ENCODE data around the gene SOWAHA. TPM values are rescaled to one million over a fixed set of nuclear protein-coding genes. Genes with fewer than 3 reads are reported as not detected.
A peak's percentile ranks its signal among the peaks of the same experiment; 100 is the strongest.

SOWAHA gene
- total RNA-seq, 1 donor from 2014 or later: not detected

DNA sequence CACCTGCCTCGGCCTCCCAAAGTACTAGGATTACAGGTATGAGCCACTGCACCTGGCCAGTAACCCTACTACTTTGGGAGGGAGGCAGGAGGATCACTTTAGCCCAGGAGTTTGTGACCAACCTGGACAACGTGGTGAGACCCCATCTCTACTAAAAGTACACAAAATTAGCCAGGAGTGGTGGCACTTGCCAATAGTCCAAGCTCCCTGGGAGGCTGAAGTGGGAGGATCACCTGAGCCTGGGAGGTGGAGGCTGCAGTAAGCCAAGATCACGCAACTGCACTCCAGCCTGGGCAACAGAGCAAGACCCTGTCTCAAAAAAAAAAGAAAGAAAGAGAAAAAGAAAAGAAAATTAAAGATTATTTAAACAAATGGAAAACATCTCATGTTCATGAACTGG, 42.9 kb downstream of the SOWAHA start:
- Mint-ChIP-seq H3K9me3 (ENCODE audit: unreplicated experiment) (no peaks in the 10 kb centered on the region), H3K4me3 (ENCODE audit: unreplicated experiment) (no peak overlapping the region), H3K27me3 (ENCODE audit: unreplicated experiment) (peaks cover 1% of the 10 kb centered on the region), H3K27ac (ENCODE audit: unreplicated experiment) (no peak overlapping the region), H3K36me3 (ENCODE audit: low read depth, unreplicated experiment) (no peaks in the 10 kb centered on the region), H3K4me1 (ENCODE audit: unreplicated experiment) (peaks cover 5% of the 10 kb centered on the region)
- DNase-seq (ENCODE audit: low spot score): no peak
- TF ChIP-seq, protein P1, sequence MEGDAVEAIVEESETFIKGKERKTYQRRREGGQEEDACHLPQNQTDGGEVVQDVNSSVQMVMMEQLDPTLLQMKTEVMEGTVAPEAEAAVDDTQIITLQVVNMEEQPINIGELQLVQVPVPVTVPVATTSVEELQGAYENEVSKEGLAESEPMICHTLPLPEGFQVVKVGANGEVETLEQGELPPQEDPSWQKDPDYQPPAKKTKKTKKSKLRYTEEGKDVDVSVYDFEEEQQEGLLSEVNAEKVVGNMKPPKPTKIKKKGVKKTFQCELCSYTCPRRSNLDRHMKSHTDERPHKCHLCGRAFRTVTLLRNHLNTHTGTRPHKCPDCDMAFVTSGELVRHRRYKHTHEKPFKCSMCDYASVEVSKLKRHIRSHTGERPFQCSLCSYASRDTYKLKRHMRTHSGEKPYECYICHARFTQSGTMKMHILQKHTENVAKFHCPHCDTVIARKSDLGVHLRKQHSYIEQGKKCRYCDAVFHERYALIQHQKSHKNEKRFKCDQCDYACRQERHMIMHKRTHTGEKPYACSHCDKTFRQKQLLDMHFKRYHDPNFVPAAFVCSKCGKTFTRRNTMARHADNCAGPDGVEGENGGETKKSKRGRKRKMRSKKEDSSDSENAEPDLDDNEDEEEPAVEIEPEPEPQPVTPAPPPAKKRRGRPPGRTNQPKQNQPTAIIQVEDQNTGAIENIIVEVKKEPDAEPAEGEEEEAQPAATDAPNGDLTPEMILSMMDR (IDR thresholded peaks at IDR 0.05; ENCODE audit: unreplicated experiment): no peak

DNA sequence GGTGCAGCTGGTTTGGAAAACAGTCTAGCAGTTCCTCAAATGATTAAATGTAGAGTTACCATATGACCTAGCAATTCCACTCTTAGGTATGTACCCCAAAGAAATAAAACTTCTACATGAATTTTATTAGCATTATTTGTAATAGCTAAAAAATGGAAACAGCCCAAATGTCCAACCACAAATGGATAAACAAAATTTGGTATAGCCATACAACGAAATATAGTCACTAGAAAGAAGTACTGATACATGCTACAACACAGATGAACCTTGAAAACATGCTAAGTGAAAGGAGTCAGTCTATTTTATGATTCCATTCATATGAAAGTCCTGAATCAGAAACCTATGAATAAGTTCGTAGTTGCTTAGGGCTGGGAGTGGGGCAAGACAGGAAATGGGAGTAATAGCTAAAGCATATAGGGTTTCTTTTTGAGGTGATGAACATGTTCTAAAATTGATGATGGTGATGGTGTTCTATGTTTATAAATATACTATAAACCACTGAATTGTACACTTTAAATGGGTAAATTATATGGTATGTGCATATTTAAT, 46.9 kb downstream of the SOWAHA start:
- Mint-ChIP-seq H3K4me3 (ENCODE audit: unreplicated experiment) (no peak overlapping the region), H3K27ac (ENCODE audit: unreplicated experiment) (no peak overlapping the region), H3K9me3 (ENCODE audit: unreplicated experiment) (no peaks in the 10 kb centered on the region), H3K4me1 (ENCODE audit: unreplicated experiment) (no peaks in the 10 kb centered on the region), H3K36me3 (ENCODE audit: low read depth, unreplicated experiment) (no peaks in the 10 kb centered on the region), H3K27me3 (ENCODE audit: unreplicated experiment) (no peaks in the 10 kb centered on the region)
- TF ChIP-seq, protein P1 (IDR thresholded peaks at IDR 0.05; ENCODE audit: unreplicated experiment): no peak
- DNase-seq (ENCODE audit: low spot score): no peak

DNA sequence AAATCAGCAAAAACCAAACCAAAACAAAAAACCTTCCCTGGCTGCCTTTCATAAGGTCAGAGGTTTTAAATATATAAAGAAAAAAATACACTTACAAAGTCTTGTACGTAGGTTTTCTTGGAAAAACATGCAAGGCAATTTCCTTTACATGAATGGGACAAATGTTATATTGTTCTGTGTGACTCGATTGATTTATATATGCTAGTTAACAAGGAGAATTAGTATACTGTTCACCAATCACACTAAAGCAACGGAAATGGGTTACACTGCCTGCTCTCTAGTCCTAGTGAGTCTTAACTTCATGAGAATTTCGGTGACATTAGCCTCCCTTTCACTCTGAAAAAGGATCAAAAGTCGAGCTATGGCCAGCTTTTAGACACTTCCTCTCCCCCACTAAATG, 47.6 kb downstream of the SOWAHA start:
- TF ChIP-seq, protein P1 (IDR thresholded peaks at IDR 0.05; ENCODE audit: unreplicated experiment): no peak
- H3K9me3 Mint-ChIP-seq (ENCODE audit: unreplicated experiment): no peaks in the 10 kb centered on the region
- no peak for DNase-seq (ENCODE audit: low spot score)
- peaks cover 6% of the 10 kb centered on the region for H3K4me1 Mint-ChIP-seq (ENCODE audit: unreplicated experiment)
- no peaks in the 10 kb centered on the region for H3K36me3 Mint-ChIP-seq (ENCODE audit: low read depth, unreplicated experiment)
- no peak overlapping the region for H3K27ac Mint-ChIP-seq (ENCODE audit: unreplicated experiment)
- peaks cover 4% of the 10 kb centered on the region for H3K27me3 Mint-ChIP-seq (ENCODE audit: unreplicated experiment)
- no peak overlapping the region for H3K4me3 Mint-ChIP-seq (ENCODE audit: unreplicated experiment)

DNA sequence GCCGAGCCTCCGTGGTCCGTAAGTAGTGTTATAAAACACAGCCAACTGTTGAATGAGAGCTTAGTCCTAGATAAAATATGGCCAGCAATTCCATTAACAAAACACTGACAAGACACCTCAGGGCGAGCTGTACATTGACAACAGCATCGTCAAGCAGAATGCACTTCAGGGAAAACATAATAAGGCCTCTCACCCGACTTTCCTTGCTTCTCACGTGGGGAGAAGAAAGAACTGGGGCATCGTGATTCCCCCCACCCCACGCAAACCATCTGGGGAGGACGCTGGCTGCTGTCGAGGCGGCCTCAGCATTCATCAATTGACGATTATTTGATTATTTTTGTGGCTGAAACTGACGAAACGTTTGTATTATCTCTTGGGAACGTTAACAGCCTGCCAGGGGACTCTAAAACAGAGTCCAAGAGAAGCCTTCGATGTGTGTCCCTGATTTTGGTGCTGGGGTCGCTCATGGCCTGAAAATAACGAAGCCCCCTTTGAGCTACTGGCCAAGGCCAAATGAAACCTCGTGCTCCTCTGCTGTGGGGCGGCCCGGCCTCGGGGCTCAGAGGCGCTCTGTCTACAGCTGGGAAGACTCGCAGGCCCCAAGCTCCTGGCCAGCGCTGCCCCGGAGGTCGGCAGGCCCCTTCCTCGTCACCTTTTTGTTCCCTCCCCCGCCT, 52.7 kb downstream of the SOWAHA start:
- TF ChIP-seq, protein P1 (IDR thresholded peaks at IDR 0.05; ENCODE audit: unreplicated experiment): no peak
- H3K9me3 Mint-ChIP-seq (ENCODE audit: unreplicated experiment): no peaks in the 10 kb centered on the region
- H3K27ac Mint-ChIP-seq (ENCODE audit: unreplicated experiment): peak overlapping the region; percentile 98
- peaks cover 20% of the 10 kb centered on the region for H3K4me1 Mint-ChIP-seq (ENCODE audit: unreplicated experiment)
- peak overlapping the region; percentile 99 for H3K4me3 Mint-ChIP-seq (ENCODE audit: unreplicated experiment)
- peaks cover 3% of the 10 kb centered on the region for H3K36me3 Mint-ChIP-seq (ENCODE audit: low read depth, unreplicated experiment)
- no peak for DNase-seq (ENCODE audit: low spot score)
- peaks cover 8% of the 10 kb centered on the region for H3K27me3 Mint-ChIP-seq (ENCODE audit: unreplicated experiment)

Other genes with a start within 250 kb of the SOWAHA start
- not detected for gene IL13, start 155.1 kb upstream of the SOWAHA start, total RNA-seq (ENCODE audit: unreplicated experiment)
- not detected for gene IL4, start 139.3 kb upstream of the SOWAHA start, total RNA-seq (ENCODE audit: unreplicated experiment)
- gene KIF3A, start 75.8 kb upstream of the SOWAHA start, total RNA-seq (ENCODE audit: unreplicated experiment): 11.5 TPM
- gene CCNI2, start 65.9 kb upstream of the SOWAHA start, total RNA-seq (ENCODE audit: unreplicated experiment): not detected
- gene SEPTIN8, start 36.1 kb upstream of the SOWAHA start, total RNA-seq (ENCODE audit: unreplicated experiment): 22.8 TPM
- gene SHROOM1, start 17.3 kb downstream of the SOWAHA start, total RNA-seq (ENCODE audit: unreplicated experiment): 5.6 TPM
- 0.33 TPM for gene GDF9, start 53.2 kb downstream of the SOWAHA start, total RNA-seq (ENCODE audit: unreplicated experiment)
- 152 TPM for gene UQCRQ, start 53.3 kb downstream of the SOWAHA start, total RNA-seq (ENCODE audit: unreplicated experiment)
- gene LEAP2, start 60.4 kb downstream of the SOWAHA start, total RNA-seq (ENCODE audit: unreplicated experiment): 0.82 TPM
- 87.4 TPM for gene AFF4, start 150.3 kb downstream of the SOWAHA start, total RNA-seq (ENCODE audit: unreplicated experiment)
- 33.0 TPM for gene ZCCHC10, start 213.2 kb downstream of the SOWAHA start, total RNA-seq (ENCODE audit: unreplicated experiment)
- gene HSPA4, start 238.7 kb downstream of the SOWAHA start, total RNA-seq (ENCODE audit: unreplicated experiment): 162 TPM